Neural cell (in vitro differentiated cells): ENCODE results near the gene BABAM1. TPM values are rescaled to one million over a fixed set of nuclear protein-coding genes. Genes with fewer than 3 reads are reported as not detected.

ENCODE experiments used
- H2AFZ ChIP-seq: fragments of 200-600, 300-800 bp; sonication (generic), shearing (Covaris generic); 2 replicates; pipeline ENCODE4 v1.6.0; 2014; ENCODE audit warnings: low read depth, mild to moderate bottlenecking, antibody characterized with exemption, low read length, moderate library complexity
- H3F3A ChIP-seq: fragments of 200-600 bp; shearing (Covaris generic); 2 replicates; pipeline ENCODE4 v1.6.1; 2016; ENCODE audit warnings: mild to moderate bottlenecking, moderate library complexity, mixed read lengths, antibody characterized with exemption, low read length; ENCODE audit not compliant: insufficient read depth, poor library complexity, severe bottlenecking
- H3K27ac ChIP-seq: fragments of 200-600, 300-800 bp; sonication (generic), shearing (Covaris generic); 2 replicates; pipeline ENCODE4 v1.5.1; 2014; ENCODE audit warnings: mild to moderate bottlenecking, low read length, moderate library complexity
- H3K27me3 ChIP-seq: fragments of 300-800, 200-600 bp; sonication (generic), shearing (Covaris generic); 2 replicates; pipeline ENCODE4 v1.6.0; 2014; ENCODE audit warnings: mild to moderate bottlenecking, low read depth, low read length, moderate library complexity; ENCODE audit not compliant: insufficient read depth
- H3K36me3 ChIP-seq: fragments of 300-800, 200-600 bp; sonication (generic), shearing (Covaris generic); 2 replicates; pipeline ENCODE4 v1.5.1; 2014; ENCODE audit warnings: mild to moderate bottlenecking, antibody characterized with exemption, low read length, moderate library complexity; ENCODE audit not compliant: insufficient read depth
- H3K4me2 ChIP-seq: fragments of 300-800, 200-600 bp; sonication (generic), shearing (Covaris generic); 2 replicates; pipeline ENCODE4 v1.6.0; 2014; ENCODE audit warnings: mild to moderate bottlenecking, low read length
- H3K4me3 ChIP-seq: fragments of 300-800, 200-600 bp; sonication (generic), shearing (Covaris generic); 2 replicates; pipeline ENCODE4 v1.5.1; 2014; ENCODE audit warnings: mild to moderate bottlenecking, low read length, moderate library complexity
- H3K79me2 ChIP-seq: fragments of 200-600 bp; shearing (Covaris generic); replicated peaks from 2 replicates; pipeline ENCODE4 v1.6.0; 2014; ENCODE audit warnings: mild to moderate bottlenecking, low read length, moderate library complexity; ENCODE audit not compliant: insufficient read depth
- H3K9ac ChIP-seq: fragments of 300-800, 200-600 bp; sonication (generic), shearing (Covaris generic); 2 replicates; pipeline ENCODE4 v1.6.1; 2016; ENCODE audit warnings: mild to moderate bottlenecking, low read length, mixed read lengths
- H3K9me2 ChIP-seq: fragments of 200-600 bp; shearing (Covaris generic); 2 replicates; pipeline ENCODE4 v1.6.1; 2016; ENCODE audit warnings: mild to moderate bottlenecking, low read length, mixed read lengths; ENCODE audit not compliant: insufficient read depth
- H3K9me3 ChIP-seq: fragments of 200-600, 300-800 bp; sonication (generic), shearing (Covaris generic); 2 replicates; pipeline ENCODE4 v1.6.1; 2016; ENCODE audit warnings: mild to moderate bottlenecking, mixed run types, low read length, moderate library complexity, mixed read lengths
- H4K20me1 ChIP-seq: fragments of 200-600 bp; shearing (Covaris generic); 2 replicates; pipeline ENCODE4 v1.6.1; 2016; ENCODE audit warnings: mild to moderate bottlenecking, mixed run types; ENCODE audit not compliant: insufficient read depth
- EP300 ChIP-seq: fragments of 450-650 bp; conservative IDR thresholded peaks from 2 replicates; pipeline ENCODE4 v1.6.1; 2014; ENCODE audit warnings: antibody characterized with exemption, mild to moderate bottlenecking, moderate library complexity; ENCODE audit not compliant: poor library complexity, severe bottlenecking
- EZH2 ChIP-seq: fragments of 200-600, 300-800 bp; shearing (Covaris generic), sonication (generic); IDR thresholded peaks from 2 replicates; pipeline ENCODE4 v1.6.1; 2014; ENCODE audit warnings: antibody characterized with exemption, low read length, borderline replicate concordance, mild to moderate bottlenecking; ENCODE audit not compliant: insufficient read depth, poor library complexity, severe bottlenecking
- MXI1 ChIP-seq: fragments of 450-650 bp; conservative IDR thresholded peaks from 2 replicates; pipeline ENCODE4 v1.6.1; 2014; ENCODE audit warnings: antibody characterized with exemption, mild to moderate bottlenecking; ENCODE audit not compliant: poor library complexity, severe bottlenecking
- POLR2AphosphoS5 ChIP-seq: IDR thresholded peaks from 2 replicates; pipeline ENCODE4 v1.6.1; 2012
- RAD21 ChIP-seq: fragments of 450-650 bp; conservative IDR thresholded peaks from 2 replicates; pipeline ENCODE4 v1.6.1; 2014; ENCODE audit warnings: antibody characterized with exemption, mild to moderate bottlenecking, moderate library complexity
- SMC3 ChIP-seq: fragments of 450-650 bp; conservative IDR thresholded peaks from 2 replicates; pipeline ENCODE4 v1.6.1; 2014; ENCODE audit warnings: antibody characterized with exemption, mild to moderate bottlenecking, moderate library complexity; ENCODE audit not compliant: poor library complexity
- TAF1 ChIP-seq: IDR thresholded peaks from 2 replicates; pipeline ENCODE4 v1.6.1; 2012; ENCODE audit warnings: low read depth
- polyA plus RNA-seq: library from polyadenylated mRNA; depleted of rRNA; stranded (reverse); fragments of >200 nt; gene quantifications from 2 replicates; pipeline ENCODE4 v1.2.3, GENCODE V29; 2014
- TF ChIP-seq, protein P1 (sequence below): IDR thresholded peaks from 2 replicates; pipeline ENCODE4 v1.6.1; 2012; ENCODE audit warnings: borderline replicate concordance
- TF ChIP-seq, protein P2 (sequence below): fragments of 450-650 bp; IDR thresholded peaks from 2 replicates; pipeline ENCODE4 v1.5.1; 2014; ENCODE audit warnings: antibody characterized with exemption, mild to moderate bottlenecking, moderate library complexity; ENCODE audit not compliant: poor library complexity, severe bottlenecking

BABAM1 gene
- polyA plus RNA-seq, 1 donor from 2014 or later, result 123 TPM

- Histone ChIP-seq H4K20me1 (no peaks in the 10 kb centered on the region), H3K27ac (no peak overlapping the region), H3K9me2 (no peaks in the 10 kb centered on the region), H3K4me2 (peak overlapping the region; percentile 59), H3K27me3 (no peaks in the 10 kb centered on the region), H2AFZ (no peak overlapping the region), H3K36me3 (no peaks in the 10 kb centered on the region), H3F3A (no peaks in the 10 kb centered on the region), H3K9ac (peak overlapping the region; percentile 57), H3K9me3 (no peaks in the 10 kb centered on the region), H3K79me2 (peaks cover 13% of the 10 kb centered on the region), H3K4me3 (peak overlapping the region; percentile 70)
- TF ChIP-seq MXI1, result no peak
- no peak for TF ChIP-seq SMC3
- no peak for TF ChIP-seq POLR2AphosphoS5
- TF ChIP-seq, protein P1, sequence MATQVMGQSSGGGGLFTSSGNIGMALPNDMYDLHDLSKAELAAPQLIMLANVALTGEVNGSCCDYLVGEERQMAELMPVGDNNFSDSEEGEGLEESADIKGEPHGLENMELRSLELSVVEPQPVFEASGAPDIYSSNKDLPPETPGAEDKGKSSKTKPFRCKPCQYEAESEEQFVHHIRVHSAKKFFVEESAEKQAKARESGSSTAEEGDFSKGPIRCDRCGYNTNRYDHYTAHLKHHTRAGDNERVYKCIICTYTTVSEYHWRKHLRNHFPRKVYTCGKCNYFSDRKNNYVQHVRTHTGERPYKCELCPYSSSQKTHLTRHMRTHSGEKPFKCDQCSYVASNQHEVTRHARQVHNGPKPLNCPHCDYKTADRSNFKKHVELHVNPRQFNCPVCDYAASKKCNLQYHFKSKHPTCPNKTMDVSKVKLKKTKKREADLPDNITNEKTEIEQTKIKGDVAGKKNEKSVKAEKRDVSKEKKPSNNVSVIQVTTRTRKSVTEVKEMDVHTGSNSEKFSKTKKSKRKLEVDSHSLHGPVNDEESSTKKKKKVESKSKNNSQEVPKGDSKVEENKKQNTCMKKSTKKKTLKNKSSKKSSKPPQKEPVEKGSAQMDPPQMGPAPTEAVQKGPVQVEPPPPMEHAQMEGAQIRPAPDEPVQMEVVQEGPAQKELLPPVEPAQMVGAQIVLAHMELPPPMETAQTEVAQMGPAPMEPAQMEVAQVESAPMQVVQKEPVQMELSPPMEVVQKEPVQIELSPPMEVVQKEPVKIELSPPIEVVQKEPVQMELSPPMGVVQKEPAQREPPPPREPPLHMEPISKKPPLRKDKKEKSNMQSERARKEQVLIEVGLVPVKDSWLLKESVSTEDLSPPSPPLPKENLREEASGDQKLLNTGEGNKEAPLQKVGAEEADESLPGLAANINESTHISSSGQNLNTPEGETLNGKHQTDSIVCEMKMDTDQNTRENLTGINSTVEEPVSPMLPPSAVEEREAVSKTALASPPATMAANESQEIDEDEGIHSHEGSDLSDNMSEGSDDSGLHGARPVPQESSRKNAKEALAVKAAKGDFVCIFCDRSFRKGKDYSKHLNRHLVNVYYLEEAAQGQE, result no peak
- TF ChIP-seq RAD21, result no peak
- no peak for TF ChIP-seq TAF1
- TF ChIP-seq, protein P2, sequence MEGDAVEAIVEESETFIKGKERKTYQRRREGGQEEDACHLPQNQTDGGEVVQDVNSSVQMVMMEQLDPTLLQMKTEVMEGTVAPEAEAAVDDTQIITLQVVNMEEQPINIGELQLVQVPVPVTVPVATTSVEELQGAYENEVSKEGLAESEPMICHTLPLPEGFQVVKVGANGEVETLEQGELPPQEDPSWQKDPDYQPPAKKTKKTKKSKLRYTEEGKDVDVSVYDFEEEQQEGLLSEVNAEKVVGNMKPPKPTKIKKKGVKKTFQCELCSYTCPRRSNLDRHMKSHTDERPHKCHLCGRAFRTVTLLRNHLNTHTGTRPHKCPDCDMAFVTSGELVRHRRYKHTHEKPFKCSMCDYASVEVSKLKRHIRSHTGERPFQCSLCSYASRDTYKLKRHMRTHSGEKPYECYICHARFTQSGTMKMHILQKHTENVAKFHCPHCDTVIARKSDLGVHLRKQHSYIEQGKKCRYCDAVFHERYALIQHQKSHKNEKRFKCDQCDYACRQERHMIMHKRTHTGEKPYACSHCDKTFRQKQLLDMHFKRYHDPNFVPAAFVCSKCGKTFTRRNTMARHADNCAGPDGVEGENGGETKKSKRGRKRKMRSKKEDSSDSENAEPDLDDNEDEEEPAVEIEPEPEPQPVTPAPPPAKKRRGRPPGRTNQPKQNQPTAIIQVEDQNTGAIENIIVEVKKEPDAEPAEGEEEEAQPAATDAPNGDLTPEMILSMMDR, result no peak
- TF ChIP-seq EZH2, result no peak
- no peak for TF ChIP-seq EP300
Measured at GRCh38 chr19:17243211-17243829, 23.9 kb upstream of the BABAM1 start.

- no peaks in the 10 kb centered on the region for H3F3A ChIP-seq
- H4K20me1 ChIP-seq, result no peaks in the 10 kb centered on the region
- no peak overlapping the region for H2AFZ ChIP-seq
- H3K9ac ChIP-seq, result peak overlapping the region; percentile 57
- peak overlapping the region; percentile 59 for H3K4me2 ChIP-seq
- H3K9me3 ChIP-seq, result no peaks in the 10 kb centered on the region
- no peaks in the 10 kb centered on the region for H3K9me2 ChIP-seq
- H3K27ac ChIP-seq, result no peak overlapping the region
- H3K4me3 ChIP-seq, result peak overlapping the region; percentile 70
- H3K36me3 ChIP-seq, result no peaks in the 10 kb centered on the region
- TF ChIP-seq MXI1 (no peak), RAD21 (no peak), POLR2AphosphoS5 (no peak), TAF1 (no peak), SMC3 (no peak), EZH2 (no peak), EP300 (no peak)
- TF ChIP-seq, protein P1, result no peak
- TF ChIP-seq, protein P2, result no peak
- H3K79me2 ChIP-seq, result peaks cover 13% of the 10 kb centered on the region
- H3K27me3 ChIP-seq, result no peaks in the 10 kb centered on the region
Measured at GRCh38 chr19:17243830-17244617, 23.2 kb upstream of the BABAM1 start.
